H1 (cell line): ENCODE results near the gene NPC1L1. TPM values are rescaled to one million over a fixed set of nuclear protein-coding genes. Genes with fewer than 3 reads are reported as not detected.

Source experiments
- ASH2L ChIP-seq: fragments of 200-600, 300-600 bp; sonication (generic); IDR thresholded peaks from one replicate; pipeline ENCODE4 v1.7.1; 2017; ENCODE audit warnings: low read length
- CEBPB ChIP-seq: IDR thresholded peaks from 2 replicates; pipeline ENCODE4 v1.6.1; 2012; ENCODE audit warnings: low read depth, low read length
- CTCF ChIP-seq, 3 experiments: IDR thresholded peaks; 1 replicate in 2 of 3; 2 replicates in 1 of 3; pipeline versions ENCODE4 v1.5.1 to v1.6.1; 2011; ENCODE audit warnings: low read length in 3 of 3, mild to moderate bottlenecking in 3 of 3, inconsistent platforms in 2 of 3, low read depth in 1 of 3, moderate library complexity in 1 of 3; ENCODE audit not compliant: insufficient read depth in 1 of 3; ENCODE audit errors: control extremely low read depth in 1 of 3
- E2F6 ChIP-seq: IDR thresholded peaks from 2 replicates; pipeline ENCODE4 v1.6.1; 2012; ENCODE audit warnings: inconsistent platforms
- HDAC6 ChIP-seq: IDR thresholded peaks from one replicate; pipeline ENCODE4 v1.7.1; 2012; ENCODE audit warnings: low read depth, mild to moderate bottlenecking, inconsistent platforms, low read length, moderate library complexity
- POLR2AphosphoS5 ChIP-seq: IDR thresholded peaks from 2 replicates; pipeline ENCODE4 v1.6.1; 2011; ENCODE audit warnings: low read depth, low read length
- TAF7 ChIP-seq: optimal IDR thresholded peaks from 2 replicates; pipeline ENCODE3; 2011; ENCODE audit warnings: low read depth, mild to moderate bottlenecking, inconsistent platforms, low read length, moderate library complexity, borderline replicate concordance
- TBP ChIP-seq: IDR thresholded peaks from 2 replicates; pipeline ENCODE4 v1.6.1; 2011; ENCODE audit warnings: low read depth, low read length, improper control_type of control experiment
- TEAD4 ChIP-seq: IDR thresholded peaks from 2 replicates; pipeline ENCODE4 v1.6.1; 2012; ENCODE audit warnings: low read depth, low read length, inconsistent platforms, mixed read lengths
- polyA plus RNA-seq, 7 experiments: library from polyadenylated mRNA; depleted of rRNA in 3 of 7; stranded (reverse) in 5 of 7; unstranded in 2 of 7; fragments of >200 nt in 5 of 7; fragments of 200-250 nt in 2 of 7; gene quantifications; 1 replicate in 5 of 7; 2 replicates in 1 of 7; 4 replicates in 1 of 7; pipeline versions ENCODE4 v1.2.1 to v1.2.3, GENCODE V29; 2011 to 2013; ENCODE audit warnings: missing spikeins in 2 of 7, mixed read lengths in 2 of 7
- total RNA-seq: library from RNA; stranded (reverse); fragmentation: NEBNext Ultra II Directional; extraction: Animal tissue kit (Norgen Biotek cat#: 25700); gene quantifications from 2 replicates; pipeline ENCODE4 v1.2.1, GENCODE V29; 2021

NPC1L1 gene
- total and polyA plus RNA-seq, 2 of the 8 experiments (the other 6 are each of a cell fraction or from before 2014, with no cell fraction given): 0.06 to 0.21 TPM

DNA sequence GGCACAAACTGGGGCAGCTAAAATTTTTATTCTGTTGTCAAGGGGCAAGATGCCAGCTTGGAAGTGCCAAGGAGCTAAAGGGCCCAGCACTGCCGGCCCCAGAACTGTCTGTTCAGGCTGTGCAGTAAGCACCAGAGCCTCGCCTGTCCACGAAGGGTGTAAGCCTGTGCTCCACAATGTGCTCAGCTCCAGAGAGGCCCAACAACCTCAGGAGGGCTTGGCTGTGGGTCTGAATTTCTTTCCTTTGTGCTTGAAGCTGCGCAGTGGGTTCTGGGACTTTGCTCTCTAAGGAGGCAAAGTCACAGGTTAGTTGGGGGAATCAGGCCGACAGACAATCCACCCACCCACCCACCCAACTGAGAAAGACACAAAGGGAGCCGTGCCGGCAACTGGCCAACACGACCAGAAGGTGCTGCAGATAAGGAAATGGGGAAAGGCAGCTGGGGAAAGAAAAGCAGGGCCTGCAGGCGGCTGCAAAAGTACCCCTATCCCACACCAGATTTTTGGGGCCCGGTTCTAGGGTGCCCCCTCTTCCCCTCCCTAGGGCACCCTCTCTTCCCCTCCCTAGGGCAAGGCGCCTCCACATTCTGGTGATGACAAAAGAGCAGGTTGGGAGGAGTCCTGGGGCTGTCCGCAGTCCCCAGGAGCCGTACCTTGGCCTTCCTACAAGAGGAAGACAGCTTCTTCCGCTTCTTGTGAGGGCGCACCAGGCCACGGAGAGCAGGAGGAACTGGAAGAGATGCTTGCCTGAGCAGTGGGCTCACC is 24.8 kb upstream of the NPC1L1 start (continued):
- TF ChIP-seq E2F6 (no peak), TBP (no peak), HDAC6 (no peak), CEBPB (no peak), ASH2L (no peak), TEAD4 (no peak), CTCF (IDR thresholded peaks at IDR 0.05; ENCODE audit: control extremely low read depth in 1 of 3, insufficient read depth in 1 of 3, low read depth in 1 of 3, low read length in 3 of 3) (no peak), TAF7 (no peak), POLR2AphosphoS5 (no peak)
